ENCODE measurements around the gene P4HA2.

Gene P4HA2

DNA sequence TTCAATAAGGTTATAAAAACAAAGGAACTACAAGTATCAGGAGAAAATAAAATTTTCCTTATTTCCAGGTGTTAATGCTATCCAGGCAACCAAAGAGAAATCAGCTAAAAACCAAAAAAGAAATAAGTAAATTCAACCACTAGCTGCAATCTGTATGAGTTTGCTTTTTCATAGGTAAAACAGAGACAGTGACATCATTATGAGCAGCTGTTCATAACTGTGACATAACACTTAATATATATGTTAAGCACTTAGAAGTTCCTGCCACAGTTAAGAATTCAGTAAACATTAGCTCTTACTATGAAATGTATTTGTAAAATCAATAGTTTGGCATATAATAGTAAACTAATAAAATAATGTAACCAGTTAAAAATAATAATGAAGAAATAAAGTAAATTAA is 20.9 kb downstream of the P4HA2 start:
- TF ChIP-seq CREB1 (IDR thresholded peaks at IDR 0.05; ENCODE audit: low read depth) (no peak), MAX (IDR thresholded peaks at IDR 0.05) (no peak), RAD21 (IDR thresholded peaks at IDR 0.05; ENCODE audit: low read depth) (no peak), REST (IDR thresholded peaks at IDR 0.05; ENCODE audit: low read depth) (no peak), EP300 (IDR thresholded peaks at IDR 0.05; ENCODE audit: borderline replicate concordance) (no peak), TAF1 (IDR thresholded peaks at IDR 0.05; ENCODE audit: low read depth) (no peak), EGR1 (IDR thresholded peaks at IDR 0.05) (no peak), TEAD4 (IDR thresholded peaks at IDR 0.05) (no peak), YY1 (IDR thresholded peaks at IDR 0.05; ENCODE audit: low read depth) (no peak), FOXM1 (IDR thresholded peaks at IDR 0.05; ENCODE audit: borderline replicate concordance, low read depth) (no peak), TCF12 (IDR thresholded peaks at IDR 0.05; ENCODE audit: low read depth) (no peak), USF1 (IDR thresholded peaks at IDR 0.05) (no peak), CEBPB (IDR thresholded peaks at IDR 0.05) (no peak)

DNA sequence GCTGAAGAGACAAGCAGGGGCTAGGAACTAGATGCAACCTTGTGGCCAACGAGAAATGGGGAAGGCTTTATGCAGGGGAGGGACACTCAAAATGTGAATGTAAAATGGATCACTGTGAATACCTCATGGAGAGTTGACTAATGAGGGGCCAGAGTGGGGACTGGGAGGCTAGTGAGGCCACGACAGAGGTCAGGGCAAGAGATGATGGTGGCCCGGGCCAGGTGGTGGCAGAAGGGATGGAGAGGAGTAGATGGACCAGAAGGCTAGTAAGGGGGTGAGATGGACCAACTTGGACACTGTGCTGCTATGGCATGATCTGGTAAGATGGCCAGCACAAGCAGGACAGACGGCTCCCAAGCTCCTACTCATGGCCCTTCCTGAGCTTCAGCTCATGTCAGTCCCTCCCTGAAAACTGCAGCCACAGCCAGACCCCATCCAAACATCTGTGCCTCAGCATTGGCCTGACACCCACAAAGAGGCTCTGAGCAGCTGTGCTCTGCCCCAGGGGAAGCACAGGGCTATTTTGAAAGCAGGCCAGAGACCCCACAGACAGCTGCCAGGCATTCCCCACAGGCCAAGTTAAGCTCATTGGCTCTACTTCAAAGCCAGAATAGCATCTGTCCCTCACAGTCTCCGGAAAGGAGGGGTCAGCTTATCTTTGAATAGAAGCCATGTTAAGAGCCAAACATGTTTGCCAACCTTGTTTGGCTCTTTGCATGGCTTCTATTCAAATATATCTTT is 22.1 kb downstream of the P4HA2 start:
- TF ChIP-seq EGR1 (IDR thresholded peaks at IDR 0.05): no peak
- TF ChIP-seq MAX (IDR thresholded peaks at IDR 0.05): no peak
- no peak for TF ChIP-seq CREB1 (IDR thresholded peaks at IDR 0.05; ENCODE audit: low read depth)
- TF ChIP-seq TEAD4 (IDR thresholded peaks at IDR 0.05): no peak

DNA sequence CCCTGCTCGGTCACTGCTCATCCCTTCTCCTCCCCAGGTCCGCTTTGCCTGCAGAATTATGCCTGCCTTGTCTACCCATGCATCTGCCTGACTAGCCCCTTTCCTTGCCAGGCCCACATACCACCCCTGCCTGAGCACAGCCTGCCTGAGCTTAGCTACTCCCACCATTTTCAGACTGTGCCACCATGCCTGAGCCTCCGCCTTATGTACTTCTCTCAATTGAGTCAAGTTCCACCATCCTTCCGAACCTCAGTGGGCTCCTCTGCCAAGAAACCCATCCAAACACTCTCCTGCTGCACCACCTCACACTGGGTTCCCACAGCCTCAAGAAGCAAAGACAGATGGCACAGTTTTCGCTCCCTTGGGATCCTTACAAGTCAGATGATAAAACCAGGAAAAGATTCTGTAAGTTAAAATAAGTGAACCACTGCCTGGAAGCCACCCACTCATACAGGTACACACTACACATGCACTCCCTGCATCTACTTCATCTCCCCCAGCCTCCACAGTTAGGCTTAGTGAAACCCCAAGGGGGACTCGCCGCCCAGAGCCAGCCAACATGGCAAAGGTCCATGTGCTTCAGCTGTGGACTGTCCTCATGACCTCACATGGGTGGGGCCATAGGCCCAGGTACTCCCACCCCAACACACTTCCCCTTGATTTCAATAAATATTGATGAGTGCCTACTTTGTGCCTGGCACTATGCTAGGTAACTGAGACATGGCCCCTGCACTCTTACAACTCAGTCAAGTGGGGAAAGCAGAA is 23.1 kb downstream of the P4HA2 start:
- TF ChIP-seq MAX (IDR thresholded peaks at IDR 0.05) (no peak), REST (IDR thresholded peaks at IDR 0.05; ENCODE audit: low read depth) (no peak), TCF12 (IDR thresholded peaks at IDR 0.05; ENCODE audit: low read depth) (no peak)

GRCh38 chr5:132203916-132204315 is 23.7 kb downstream of the P4HA2 start:
- TF ChIP-seq ZBTB7A (IDR thresholded peaks at IDR 0.05; ENCODE audit: low read depth): no peak
- TF ChIP-seq CEBPB (IDR thresholded peaks at IDR 0.05): no peak
- TF ChIP-seq USF1 (IDR thresholded peaks at IDR 0.05): no peak
- TF ChIP-seq RAD21 (IDR thresholded peaks at IDR 0.05; ENCODE audit: low read depth): no peak
- no peak for TF ChIP-seq FOXM1 (IDR thresholded peaks at IDR 0.05; ENCODE audit: borderline replicate concordance, low read depth)
- TF ChIP-seq YY1 (IDR thresholded peaks at IDR 0.05; ENCODE audit: low read depth): no peak
- TF ChIP-seq TEAD4 (IDR thresholded peaks at IDR 0.05): no peak
- no peak for TF ChIP-seq TAF1 (IDR thresholded peaks at IDR 0.05; ENCODE audit: low read depth)
- no peak for TF ChIP-seq MAX (IDR thresholded peaks at IDR 0.05)
- TF ChIP-seq CREB1 (IDR thresholded peaks at IDR 0.05; ENCODE audit: low read depth): no peak
- no peak for TF ChIP-seq NFIC (IDR thresholded peaks at IDR 0.05)
- no peak for TF ChIP-seq REST (IDR thresholded peaks at IDR 0.05; ENCODE audit: low read depth)
- TF ChIP-seq EP300 (IDR thresholded peaks at IDR 0.05; ENCODE audit: borderline replicate concordance): no peak
- TF ChIP-seq EGR1 (IDR thresholded peaks at IDR 0.05): no peak
- TF ChIP-seq TCF12 (IDR thresholded peaks at IDR 0.05; ENCODE audit: low read depth): no peak

Data from Ishikawa (cell line).